Left ventricle myocardium inferior (tissue), 1 donor: ENCODE data around the gene ZMIZ1. TPM values are rescaled to one million over a fixed set of nuclear protein-coding genes. Genes with fewer than 3 reads are reported as not detected.

Experiments used
- DNase-seq: peaks from one replicate; pipeline ENCODE4 v3.0.0-alpha.2; 2020
- H3K27ac ChIP-seq: fragments of 200-600 bp; replicated peaks from 2 replicates; pipeline ENCODE4 v1.8.0; 2021
- H3K27me3 ChIP-seq: fragments of 200-600 bp; 2 replicates; pipeline ENCODE4 v1.8.0; 2021; ENCODE audit warnings: low read depth
- H3K36me3 ChIP-seq: fragments of 200-600 bp; 2 replicates; pipeline ENCODE4 v1.8.0; 2021
- H3K4me1 ChIP-seq: fragments of 200-600 bp; 2 replicates; pipeline ENCODE4 v1.8.0; 2021
- H3K4me3 ChIP-seq: fragments of 200-600 bp; 2 replicates; pipeline ENCODE4 v1.8.0; 2021; ENCODE audit warnings: mild to moderate bottlenecking, moderate library complexity
- H3K9me3 ChIP-seq: fragments of 200-600 bp; replicated peaks from 2 replicates; pipeline ENCODE4 v1.8.0; 2021
- CTCF ChIP-seq: fragments of 200-600 bp; IDR thresholded peaks from 2 replicates; pipeline ENCODE4 v1.8.0; 2021; ENCODE audit warnings: antibody characterized with exemption, mild to moderate bottlenecking, borderline replicate concordance
- intact Hi-C: fragments of 100-400 bp; cut with micrococcal nuclease; formaldehyde crosslinking; loops from one replicate; pipeline ENCODE4 v1.11.0; 2022
- total RNA-seq: library from RNA; stranded (reverse); fragmentation: NEBNext Ultra II Directional; extraction: Animal tissue kit (Norgen Biotek cat#: 25700); gene quantifications from one replicate; pipeline ENCODE4 v1.2.1, GENCODE V29; 2021
- donor health status: DM: no; HTN: yes; CAD: no; lungs with severe emphysema.

The ZMIZ1 gene
- total RNA-seq, 1 donor from 2014 or later = 55.9 TPM

- Histone ChIP-seq H3K4me1 (peaks cover 100% of the 10 kb centered on the region), H3K4me3 (no peak overlapping the region), H3K9me3 (no peaks in the 10 kb centered on the region), H3K27me3 (no peaks in the 10 kb centered on the region), H3K36me3 (peaks cover 14% of the 10 kb centered on the region), H3K27ac (peak overlapping the region; percentile 86)
- no peak for TF ChIP-seq CTCF
- no peak for DNase-seq
- intact Hi-C loops = no loop called here
These were observed 115.4 kb downstream of the ZMIZ1 start for GRCh38 chr10:79184145-79184625.

- intact Hi-C loops = no loop called here
- no peak for TF ChIP-seq CTCF
These were observed 115.9 kb downstream of the ZMIZ1 start for GRCh38 chr10:79184657-79185056.

GRCh38 chr10:79185067-79185774, 116.5 kb downstream of the ZMIZ1 start:
- intact Hi-C loops = no loop called here

More at GRCh38 chr10:79184657-79185056, 115.9 kb downstream of the ZMIZ1 start:
- Histone ChIP-seq H3K36me3 (peaks cover 14% of the 10 kb centered on the region), H3K4me1 (peaks cover 100% of the 10 kb centered on the region), H3K4me3 (no peak overlapping the region), H3K27ac (peak overlapping the region; percentile 86), H3K27me3 (no peaks in the 10 kb centered on the region), H3K9me3 (no peaks in the 10 kb centered on the region)
- DNase-seq = no peak

GRCh38 chr10:79185796-79186374, 117.1 kb downstream of the ZMIZ1 start:
- Histone ChIP-seq H3K27ac (peak overlapping the region; percentile 86), H3K4me1 (peaks cover 100% of the 10 kb centered on the region), H3K27me3 (no peaks in the 10 kb centered on the region), H3K36me3 (peaks cover 14% of the 10 kb centered on the region), H3K4me3 (no peak overlapping the region), H3K9me3 (no peaks in the 10 kb centered on the region)
- TF ChIP-seq CTCF = no peak
- no peak for DNase-seq
- intact Hi-C loops = no loop called here

More at GRCh38 chr10:79185067-79185774, 116.5 kb downstream of the ZMIZ1 start:
- Histone ChIP-seq H3K4me3 (no peak overlapping the region), H3K36me3 (peaks cover 14% of the 10 kb centered on the region), H3K27ac (peak overlapping the region; percentile 86), H3K9me3 (no peaks in the 10 kb centered on the region), H3K4me1 (peaks cover 100% of the 10 kb centered on the region), H3K27me3 (no peaks in the 10 kb centered on the region)
- DNase-seq = no peak
- TF ChIP-seq CTCF = no peak

GRCh38 chr10:79186486-79187120, 117.8 kb downstream of the ZMIZ1 start:
- H3K4me3 ChIP-seq = no peak overlapping the region
- DNase-seq = no peak
- no peaks in the 10 kb centered on the region for H3K9me3 ChIP-seq
- peaks cover 100% of the 10 kb centered on the region for H3K4me1 ChIP-seq
- intact Hi-C loops = no loop called here
- peak overlapping the region; percentile 86 for H3K27ac ChIP-seq
- H3K27me3 ChIP-seq = no peaks in the 10 kb centered on the region
- TF ChIP-seq CTCF = no peak
- H3K36me3 ChIP-seq = peaks cover 14% of the 10 kb centered on the region
